Measurements from ENCODE around the gene USF3. TPM values are rescaled to one million over a fixed set of nuclear protein-coding genes. Genes with fewer than 3 reads are reported as not detected.

Gene USF3
- total and polyA plus RNA-seq, 2 donors (not counting 1 experiment from before 2014, with no cell fraction given) = 9.8 to 38.9 TPM

DNA sequence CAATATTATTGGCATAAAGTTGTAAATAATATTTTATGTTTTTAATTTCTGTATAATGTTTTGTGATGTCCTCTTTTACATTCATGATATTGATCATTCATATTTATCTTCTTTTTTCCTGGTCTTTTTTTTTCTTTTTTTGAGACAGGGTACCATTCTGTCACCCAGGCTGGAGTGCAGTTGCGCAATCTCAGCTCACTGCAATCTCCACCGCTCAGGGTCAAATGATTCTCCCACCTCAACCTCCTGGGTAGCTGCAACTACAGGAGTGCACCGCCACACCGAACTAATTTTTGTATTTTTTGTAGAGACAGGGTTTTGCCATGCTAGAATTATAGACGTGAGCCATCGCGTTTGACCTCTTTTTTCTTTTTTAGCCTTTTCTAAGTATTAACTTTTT lies 52.9 kb downstream of the USF3 start:
- H3K4me1 Mint-ChIP-seq = peaks cover 8% of the 10 kb centered on the region
- peaks cover 11% of the 10 kb centered on the region for H3K9me3 Mint-ChIP-seq (ENCODE audit: insufficient read depth)
- no peaks in the 10 kb centered on the region for H3K4me1 ChIP-seq (ENCODE audit: control insufficient read depth in 2 of 2, insufficient read depth in 2 of 2, low read length in 2 of 2)
- H3K27me3 ChIP-seq (replicated peaks in 1 of 4; ENCODE audit: control extremely low read depth in 1 of 4, control insufficient read depth in 3 of 4, insufficient read depth in 4 of 4, low read length in 3 of 4) = no peaks in the 10 kb centered on the region
- H2AFZ ChIP-seq (ENCODE audit: insufficient read depth, low read depth, low read length, poor library complexity, severe bottlenecking) = no peak overlapping the region
- H3K27ac ChIP-seq (ENCODE audit: low read length in 2 of 2) = no peak overlapping the region
- H3K4me2 ChIP-seq (replicated peaks; ENCODE audit: low read depth, low read length, poor library complexity, severe bottlenecking) = no peak overlapping the region
- H3K9me3 ChIP-seq (ENCODE audit: control extremely low read depth in 1 of 3, control insufficient read depth in 2 of 3, insufficient read depth in 1 of 3, low read length in 2 of 3) = peaks cover 5 to 21% (median 11%) of the 10 kb centered on the region in 3 donors
- TF ChIP-seq EZH2 (IDR thresholded peaks at IDR 0.05; ENCODE audit: borderline replicate concordance, insufficient read depth, low read depth, low read length, poor library complexity, severe bottlenecking) = no peak
- TF ChIP-seq, protein P1, sequence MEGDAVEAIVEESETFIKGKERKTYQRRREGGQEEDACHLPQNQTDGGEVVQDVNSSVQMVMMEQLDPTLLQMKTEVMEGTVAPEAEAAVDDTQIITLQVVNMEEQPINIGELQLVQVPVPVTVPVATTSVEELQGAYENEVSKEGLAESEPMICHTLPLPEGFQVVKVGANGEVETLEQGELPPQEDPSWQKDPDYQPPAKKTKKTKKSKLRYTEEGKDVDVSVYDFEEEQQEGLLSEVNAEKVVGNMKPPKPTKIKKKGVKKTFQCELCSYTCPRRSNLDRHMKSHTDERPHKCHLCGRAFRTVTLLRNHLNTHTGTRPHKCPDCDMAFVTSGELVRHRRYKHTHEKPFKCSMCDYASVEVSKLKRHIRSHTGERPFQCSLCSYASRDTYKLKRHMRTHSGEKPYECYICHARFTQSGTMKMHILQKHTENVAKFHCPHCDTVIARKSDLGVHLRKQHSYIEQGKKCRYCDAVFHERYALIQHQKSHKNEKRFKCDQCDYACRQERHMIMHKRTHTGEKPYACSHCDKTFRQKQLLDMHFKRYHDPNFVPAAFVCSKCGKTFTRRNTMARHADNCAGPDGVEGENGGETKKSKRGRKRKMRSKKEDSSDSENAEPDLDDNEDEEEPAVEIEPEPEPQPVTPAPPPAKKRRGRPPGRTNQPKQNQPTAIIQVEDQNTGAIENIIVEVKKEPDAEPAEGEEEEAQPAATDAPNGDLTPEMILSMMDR (IDR thresholded peaks at IDR 0.05) = no peak
- DNase-seq = no peak
- intact Hi-C loops (cut with micrococcal nuclease) = no loop called here
- H4K20me1 ChIP-seq (ENCODE audit: control insufficient read depth, insufficient read depth, low read length, poor library complexity, severe bottlenecking) = no peaks in the 10 kb centered on the region
- POLR2A ChIA-PET = no interaction called here
- H3K79me2 ChIP-seq (ENCODE audit: control insufficient read depth, insufficient read depth, low read length) = no peaks in the 10 kb centered on the region
- H3K27me3 Mint-ChIP-seq = no peaks in the 10 kb centered on the region
- no peaks in the 10 kb centered on the region for H3K36me3 ChIP-seq (replicated peaks in 1 of 2; ENCODE audit: control extremely low read depth in 1 of 2, control insufficient read depth in 1 of 2, extremely low read depth in 1 of 2, insufficient read depth in 2 of 2, low read length in 1 of 2)
- WGBS (ENCODE audit: insufficient coverage) = 100% methylated on average over 2 of the region's 7 CpGs
- no peak overlapping the region for H3K27ac Mint-ChIP-seq
- CTCF ChIA-PET = interaction anchor here (1.1 kb wide), 1 partner anchor 12 kb away, joined by 4 read pairs; no protein-coding TSS in a partner anchor
- H3K4me3 ChIP-seq (ENCODE audit: control extremely low read depth in 1 of 5, extremely low read depth in 1 of 5, insufficient read depth in 1 of 5, low read depth in 2 of 5, low read length in 4 of 5) = no peak overlapping the region
- ATAC-seq (ENCODE audit: low read depth) = no peak
- no peak overlapping the region for H3K4me3 Mint-ChIP-seq
- H3K9ac ChIP-seq (ENCODE audit: low read length) = no peak overlapping the region

DNA sequence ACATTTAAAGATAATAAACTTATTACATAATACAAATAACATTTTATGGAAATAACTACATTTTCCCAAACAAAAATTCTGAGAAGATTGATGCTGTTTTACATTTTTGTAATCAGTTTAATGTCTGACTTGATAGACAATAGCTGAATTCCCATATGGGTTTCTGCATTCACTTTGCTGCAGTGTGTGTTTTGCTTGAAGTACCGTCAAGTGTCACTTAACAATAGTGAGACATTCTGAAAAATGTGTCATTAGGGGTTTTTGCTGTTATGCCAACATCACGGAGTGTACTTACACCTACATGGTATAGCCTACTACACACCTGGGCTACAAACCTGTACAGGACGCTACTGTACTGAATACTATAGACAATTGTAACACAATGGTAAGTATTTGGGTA lies 57.5 kb downstream of the USF3 start:
- Histone ChIP-seq H4K20me1 (ENCODE audit: control insufficient read depth, insufficient read depth, low read length, poor library complexity, severe bottlenecking) (no peaks in the 10 kb centered on the region), H3K9me3 (ENCODE audit: control extremely low read depth in 1 of 3, control insufficient read depth in 2 of 3, insufficient read depth in 1 of 3, low read length in 2 of 3) (peaks cover under 1 to 4% (median 1%) of the 10 kb centered on the region in 3 donors), H3K9ac (ENCODE audit: low read length) (no peak overlapping the region), H3K4me2 (replicated peaks; ENCODE audit: low read depth, low read length, poor library complexity, severe bottlenecking) (no peak overlapping the region), H2AFZ (ENCODE audit: insufficient read depth, low read depth, low read length, poor library complexity, severe bottlenecking) (no peak overlapping the region), H3K4me3 (ENCODE audit: control extremely low read depth in 1 of 5, extremely low read depth in 1 of 5, insufficient read depth in 1 of 5, low read depth in 2 of 5, low read length in 4 of 5) (no peak overlapping the region), H3K27me3 (replicated peaks in 1 of 4; ENCODE audit: control extremely low read depth in 1 of 4, control insufficient read depth in 3 of 4, insufficient read depth in 4 of 4, low read length in 3 of 4) (no peaks in the 10 kb centered on the region), H3K27ac (ENCODE audit: low read length in 2 of 2) (no peak overlapping the region), H3K4me1 (ENCODE audit: control insufficient read depth in 2 of 2, insufficient read depth in 2 of 2, low read length in 2 of 2) (peaks cover 10 to 15% of the 10 kb centered on the region in 2 donors), H3K36me3 (replicated peaks in 1 of 2; ENCODE audit: control extremely low read depth in 1 of 2, control insufficient read depth in 1 of 2, extremely low read depth in 1 of 2, insufficient read depth in 2 of 2, low read length in 1 of 2) (no peaks in the 10 kb centered on the region), H3K79me2 (ENCODE audit: control insufficient read depth, insufficient read depth, low read length) (no peaks in the 10 kb centered on the region)
- H3K9me3 Mint-ChIP-seq (ENCODE audit: insufficient read depth) = peaks cover 1% of the 10 kb centered on the region
- no peak overlapping the region for H3K4me3 Mint-ChIP-seq
- CTCF ChIA-PET = no interaction called here
- WGBS (ENCODE audit: insufficient coverage) = no CpG with 5 or more reads among the region's 3 CpGs
- ATAC-seq (ENCODE audit: low read depth) = no peak
- intact Hi-C loops (cut with micrococcal nuclease) = no loop called here
- DNase-seq = no peak
- no peak overlapping the region for H3K27ac Mint-ChIP-seq
- POLR2A ChIA-PET = no interaction called here
- H3K27me3 Mint-ChIP-seq = no peaks in the 10 kb centered on the region
- TF ChIP-seq, protein P1 (IDR thresholded peaks at IDR 0.05) = no peak
- TF ChIP-seq EZH2 (IDR thresholded peaks at IDR 0.05; ENCODE audit: borderline replicate concordance, insufficient read depth, low read depth, low read length, poor library complexity, severe bottlenecking) = no peak
- peaks cover 7% of the 10 kb centered on the region for H3K4me1 Mint-ChIP-seq
